SK-N-SH treated with all-trans-retinoic acid at 6 μM for 48 hours (cell line): ENCODE measurements around the gene RTN4RL1.

Experiments
- ARNTL ChIP-seq: fragments of 450-650 bp; formaldehyde crosslinking; IDR thresholded peaks from 2 replicates; pipeline ENCODE4 v1.5.0; 2020; ENCODE audit warnings: low read depth, mild to moderate bottlenecking, moderate library complexity, borderline replicate concordance
- BACH2 ChIP-seq: fragments of 250-450 bp; sonication (Bioruptor Pico); IDR thresholded peaks from 2 replicates; pipeline ENCODE4 v1.9.0; 2021; ENCODE audit warnings: mild to moderate bottlenecking, borderline replicate concordance
- CREB5 ChIP-seq: fragments of 250-450 bp; sonication (Bioruptor Pico); IDR thresholded peaks from 2 replicates; pipeline ENCODE4 v1.5.1; 2020; ENCODE audit warnings: low read depth, mild to moderate bottlenecking, moderate library complexity
- PATZ1 ChIP-seq: fragments of 250-450 bp; sonication (Bioruptor Pico); IDR thresholded peaks from 2 replicates; pipeline ENCODE4 v1.8.0; 2020; ENCODE audit warnings: mild to moderate bottlenecking, moderate library complexity, borderline replicate concordance
- PPARA ChIP-seq: fragments of 250-450 bp; sonication (Bioruptor Pico); IDR thresholded peaks from 2 replicates; pipeline ENCODE4 v1.5.0; 2020; ENCODE audit warnings: mild to moderate bottlenecking, borderline replicate concordance
- RARB ChIP-seq: fragments of 250-450 bp; sonication (Bioruptor Pico); IDR thresholded peaks from 2 replicates; pipeline ENCODE4 v1.8.0; 2021; ENCODE audit warnings: mild to moderate bottlenecking, moderate library complexity
- SNAI2 ChIP-seq: fragments of 250-450 bp; sonication (Bioruptor Pico); IDR thresholded peaks from 2 replicates; pipeline ENCODE4 v1.5.0; 2020; ENCODE audit warnings: mild to moderate bottlenecking, moderate library complexity
- TCF4 ChIP-seq: fragments of 250-450 bp; sonication (Bioruptor Pico); IDR thresholded peaks from 2 replicates; pipeline ENCODE4 v1.8.0; 2021; ENCODE audit warnings: mild to moderate bottlenecking, moderate library complexity, borderline replicate concordance
- TOX ChIP-seq: fragments of 250-450 bp; sonication (Bioruptor Pico); IDR thresholded peaks from 2 replicates; pipeline ENCODE4 v1.8.0; 2021; ENCODE audit warnings: mild to moderate bottlenecking, moderate library complexity, borderline replicate concordance
- ZC3H10 ChIP-seq: fragments of 250-450 bp; sonication (Bioruptor Pico); IDR thresholded peaks from 2 replicates; pipeline ENCODE4 v1.5.1; 2021; ENCODE audit warnings: mild to moderate bottlenecking, moderate library complexity
- ZFP3 ChIP-seq: fragments of 250-450 bp; sonication (Bioruptor Pico); IDR thresholded peaks from 2 replicates; pipeline ENCODE4 v1.5.0; 2020; ENCODE audit warnings: mild to moderate bottlenecking, moderate library complexity
- ZFP30 ChIP-seq: fragments of 450-650 bp; formaldehyde crosslinking; IDR thresholded peaks from 2 replicates; pipeline ENCODE4 v1.5.0; 2022; ENCODE audit warnings: mild to moderate bottlenecking, moderate library complexity
- ZNF565 ChIP-seq: fragments of 450-650 bp; formaldehyde crosslinking; conservative IDR thresholded peaks from 2 replicates; pipeline ENCODE4 v1.5.0; 2020; ENCODE audit warnings: low read depth, mild to moderate bottlenecking, moderate library complexity
- ZNF70 ChIP-seq: fragments of 450-650 bp; formaldehyde crosslinking; IDR thresholded peaks from 2 replicates; pipeline ENCODE4 v1.5.0; 2020; ENCODE audit warnings: mild to moderate bottlenecking, moderate library complexity

- no peak for TF ChIP-seq TCF4 (CRISPR knock-in tag)
- TF ChIP-seq ZFP3 = no peak
- no peak for TF ChIP-seq ZFP30 (CRISPR knock-in tag)
- no peak for TF ChIP-seq PATZ1 (CRISPR knock-in tag)
- TF ChIP-seq ZNF565 = no peak
- no peak for TF ChIP-seq ZC3H10 (CRISPR knock-in tag)
- no peak for TF ChIP-seq SNAI2 (CRISPR knock-in tag)
- TF ChIP-seq ARNTL (CRISPR knock-in tag) = no peak
- TF ChIP-seq TOX (CRISPR knock-in tag) = no peak
- TF ChIP-seq RARB (CRISPR knock-in tag) = no peak
- no peak for TF ChIP-seq PPARA (CRISPR knock-in tag)
- TF ChIP-seq BACH2 = no peak
- no peak for TF ChIP-seq CREB5 (CRISPR knock-in tag)
- TF ChIP-seq ZNF70 (CRISPR knock-in tag) = no peak
These were observed 47.3 kb downstream of the RTN4RL1 start for GRCh38 chr17:1977583-1978395.
